Kidney epithelial cell (primary cell): ENCODE data around the gene GTF2H2C. TPM values are rescaled to one million over a fixed set of nuclear protein-coding genes. Genes with fewer than 3 reads are reported as not detected.

Experiments used
- DNase-seq: peaks from one replicate; pipeline ENCODE4 v3.0.0-alpha.2; 2010; ENCODE audit warnings: low read depth
- H3K27me3 ChIP-seq: 2 replicates; pipeline ENCODE4 v1.6.0; 2011; ENCODE audit warnings: low read length; ENCODE audit not compliant: control insufficient read depth, insufficient read depth
- H3K36me3 ChIP-seq: 2 replicates; pipeline ENCODE4 v1.5.1; 2011; ENCODE audit warnings: low read length; ENCODE audit not compliant: control insufficient read depth, insufficient read depth
- H3K4me3 ChIP-seq: 2 replicates; pipeline ENCODE4 v1.5.1; 2011; ENCODE audit warnings: low read depth, mild to moderate bottlenecking, control low read depth, low read length
- total RNA-seq: library from RNA; depleted of rRNA; stranded (reverse); fragments of >200 nt; gene quantifications from 2 replicates; pipeline ENCODE4 v1.2.3, GENCODE V29; 2015
- TF ChIP-seq, protein P1 (sequence below): IDR thresholded peaks from 2 replicates; pipeline ENCODE4 v1.5.1; 2011; ENCODE audit warnings: mild to moderate bottlenecking, moderate library complexity, low read length, control low read depth, inconsistent platforms; ENCODE audit not compliant: insufficient read depth, poor library complexity, severe bottlenecking

Gene GTF2H2C
- total RNA-seq, 1 donor from 2014 or later: 28.4 TPM

DNA sequence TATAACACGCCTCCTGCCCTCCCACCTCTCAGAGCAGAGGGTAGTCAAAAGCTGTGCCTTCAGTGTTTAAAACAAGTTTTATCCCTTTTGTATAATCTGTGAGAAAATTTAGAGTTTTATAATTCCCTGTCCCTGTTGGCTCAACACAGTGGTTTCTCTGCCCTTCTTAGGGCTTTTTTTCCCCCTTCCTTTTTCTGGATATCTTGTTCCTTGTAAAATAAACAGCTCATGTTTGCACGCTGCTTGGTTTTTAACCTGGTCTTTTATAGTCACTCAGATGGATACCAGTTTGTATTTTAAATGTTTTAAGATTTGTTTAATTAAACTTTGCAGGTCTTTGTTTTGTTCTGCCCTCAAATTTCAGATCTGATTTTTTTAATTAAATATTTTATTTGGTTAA is 40.7 kb upstream of the GTF2H2C start:
- no peaks in the 10 kb centered on the region for H3K27me3 ChIP-seq
- no peaks in the 10 kb centered on the region for H3K36me3 ChIP-seq
- H3K4me3 ChIP-seq: no peak overlapping the region
- TF ChIP-seq, protein P1, sequence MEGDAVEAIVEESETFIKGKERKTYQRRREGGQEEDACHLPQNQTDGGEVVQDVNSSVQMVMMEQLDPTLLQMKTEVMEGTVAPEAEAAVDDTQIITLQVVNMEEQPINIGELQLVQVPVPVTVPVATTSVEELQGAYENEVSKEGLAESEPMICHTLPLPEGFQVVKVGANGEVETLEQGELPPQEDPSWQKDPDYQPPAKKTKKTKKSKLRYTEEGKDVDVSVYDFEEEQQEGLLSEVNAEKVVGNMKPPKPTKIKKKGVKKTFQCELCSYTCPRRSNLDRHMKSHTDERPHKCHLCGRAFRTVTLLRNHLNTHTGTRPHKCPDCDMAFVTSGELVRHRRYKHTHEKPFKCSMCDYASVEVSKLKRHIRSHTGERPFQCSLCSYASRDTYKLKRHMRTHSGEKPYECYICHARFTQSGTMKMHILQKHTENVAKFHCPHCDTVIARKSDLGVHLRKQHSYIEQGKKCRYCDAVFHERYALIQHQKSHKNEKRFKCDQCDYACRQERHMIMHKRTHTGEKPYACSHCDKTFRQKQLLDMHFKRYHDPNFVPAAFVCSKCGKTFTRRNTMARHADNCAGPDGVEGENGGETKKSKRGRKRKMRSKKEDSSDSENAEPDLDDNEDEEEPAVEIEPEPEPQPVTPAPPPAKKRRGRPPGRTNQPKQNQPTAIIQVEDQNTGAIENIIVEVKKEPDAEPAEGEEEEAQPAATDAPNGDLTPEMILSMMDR: no peak
- no peak for DNase-seq

DNA sequence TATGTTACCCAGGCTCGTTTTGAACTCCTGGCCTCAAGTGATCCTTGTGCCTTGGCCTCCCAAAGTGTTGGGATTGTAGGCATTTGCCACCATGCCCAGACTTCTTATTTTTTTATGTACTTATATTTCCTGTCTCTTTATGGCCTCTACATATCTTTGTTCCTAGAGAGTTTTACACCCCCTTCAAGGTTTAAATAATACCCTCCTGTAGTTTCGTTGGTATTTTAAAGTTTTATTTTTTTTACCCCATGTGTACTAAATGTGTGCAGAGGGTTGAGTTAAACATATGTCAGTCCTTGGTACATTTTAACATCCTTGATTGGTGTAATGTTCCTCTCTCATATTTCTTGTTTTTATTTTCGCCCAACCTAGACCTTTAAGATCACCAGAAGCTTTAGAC is 38.0 kb upstream of the GTF2H2C start:
- DNase-seq: no peak
- Histone ChIP-seq H3K4me3 (no peak overlapping the region), H3K27me3 (no peaks in the 10 kb centered on the region), H3K36me3 (no peaks in the 10 kb centered on the region)
- TF ChIP-seq, protein P1: no peak

DNA sequence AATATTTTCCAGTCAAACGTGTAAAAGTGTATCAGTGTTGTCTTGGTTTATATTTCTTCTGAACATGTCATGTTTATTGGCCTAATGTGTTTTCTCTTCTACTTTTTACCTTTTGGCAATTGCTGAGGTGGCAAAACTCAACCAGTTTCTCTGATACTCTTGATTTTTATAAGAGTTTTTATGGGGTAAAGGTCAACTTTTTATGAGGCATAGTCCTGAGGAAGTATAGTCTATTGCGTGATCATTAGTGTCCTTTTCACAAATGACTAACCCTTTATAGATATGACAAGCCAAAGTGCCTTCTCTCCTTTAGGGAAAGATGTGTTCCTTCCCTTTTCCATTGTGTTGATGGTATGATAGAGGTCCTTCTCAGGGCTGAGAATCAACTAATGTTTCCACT is 34.5 kb upstream of the GTF2H2C start:
- TF ChIP-seq, protein P1: no peak
- Histone ChIP-seq H3K27me3 (no peaks in the 10 kb centered on the region), H3K4me3 (no peak overlapping the region), H3K36me3 (no peaks in the 10 kb centered on the region)
- no peak for DNase-seq

DNA sequence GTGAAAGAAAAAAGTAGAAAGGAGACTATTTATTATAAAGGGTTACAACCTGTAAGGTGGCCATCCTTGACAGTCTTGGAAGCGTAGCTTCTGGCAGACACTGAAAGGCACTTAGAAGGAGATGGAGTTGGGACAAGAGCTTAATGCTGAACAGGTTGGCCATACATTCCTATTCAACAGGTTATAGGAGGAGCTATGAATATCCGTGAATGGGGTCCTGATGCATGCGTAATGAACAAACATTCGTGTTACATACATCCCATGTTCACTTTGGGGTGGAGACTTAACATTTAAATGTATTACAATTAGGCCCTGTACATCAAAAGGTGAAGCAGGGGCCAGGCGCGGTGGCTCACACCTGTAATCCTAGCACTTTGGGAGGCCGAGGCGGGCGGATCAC is 33.3 kb upstream of the GTF2H2C start:
- Histone ChIP-seq H3K4me3 (no peak overlapping the region), H3K27me3 (no peaks in the 10 kb centered on the region), H3K36me3 (no peaks in the 10 kb centered on the region)
- TF ChIP-seq, protein P1: no peak
- no peak for DNase-seq

DNA sequence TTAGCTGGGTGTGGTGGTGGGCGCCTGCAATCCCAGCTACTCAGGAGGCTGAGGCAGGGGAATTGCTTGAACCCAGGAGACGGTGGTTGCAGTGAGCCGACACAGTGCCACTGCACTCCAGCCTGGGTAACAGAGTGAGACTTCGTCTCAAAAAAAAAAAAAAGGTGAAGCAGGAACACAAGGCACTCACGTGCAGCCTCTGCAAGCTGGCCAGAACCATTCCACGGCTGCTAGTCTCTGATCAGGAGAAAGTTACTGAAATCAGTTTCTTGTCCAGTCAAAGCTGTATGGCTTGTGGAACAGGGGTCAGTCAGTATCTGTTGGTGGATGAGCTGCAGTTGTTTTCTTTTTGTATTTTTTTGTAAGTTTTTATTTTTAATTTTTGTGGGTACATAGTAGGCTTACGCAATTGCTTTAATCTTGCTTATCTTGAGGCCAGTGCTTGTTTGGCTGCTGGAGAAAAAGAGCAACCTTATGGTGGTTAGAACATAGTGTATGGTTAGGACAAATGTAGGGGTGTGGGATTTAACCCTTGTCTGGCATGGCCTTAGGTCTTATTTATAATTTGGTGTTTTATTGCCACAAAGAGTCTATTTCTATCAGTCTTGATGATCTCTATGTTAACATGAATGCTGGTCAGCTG is 32.7 kb upstream of the GTF2H2C start:
- DNase-seq: no peak
- Histone ChIP-seq H3K4me3 (no peak overlapping the region), H3K27me3 (no peaks in the 10 kb centered on the region), H3K36me3 (no peaks in the 10 kb centered on the region)
- TF ChIP-seq, protein P1: no peak

DNA sequence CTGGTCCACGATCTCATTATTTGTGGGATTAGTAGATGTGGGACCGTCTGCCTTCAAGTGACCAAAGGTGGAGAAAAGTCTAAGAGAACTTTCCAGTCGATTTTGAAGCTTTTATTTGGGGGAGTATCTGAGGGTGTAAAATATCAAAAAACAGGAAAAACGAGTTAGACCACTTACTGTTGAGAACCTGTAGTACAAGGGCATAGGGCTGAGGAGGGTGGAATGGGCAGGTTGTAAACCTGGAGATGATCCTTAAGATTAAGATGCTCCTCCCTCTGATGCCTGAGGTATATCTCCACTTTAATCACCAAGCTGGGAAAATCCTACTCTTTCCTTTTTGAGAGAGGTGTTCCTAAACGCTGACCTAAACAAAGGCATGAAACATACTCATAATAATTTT is 32.0 kb upstream of the GTF2H2C start:
- H3K4me3 ChIP-seq: no peak overlapping the region
- no peak for DNase-seq
- TF ChIP-seq, protein P1: no peak
- no peaks in the 10 kb centered on the region for H3K36me3 ChIP-seq
- no peaks in the 10 kb centered on the region for H3K27me3 ChIP-seq
